CD4-positive, alpha-beta T cell treated with Interferon alpha-2 for 1 hour (primary cell): ENCODE results near the gene KLHL4.
"Not testable (repeated sequence)": the region's sequence is repeated elsewhere in the genome, so short reads cannot be mapped to it uniquely, and the experiment has no call there.

Source experiments
- DNase-seq, 2 donors: peaks; one replicate each; pipeline ENCODE4 v3.0.0-alpha.2; 2020 to 2022

Gene KLHL4, protein sequence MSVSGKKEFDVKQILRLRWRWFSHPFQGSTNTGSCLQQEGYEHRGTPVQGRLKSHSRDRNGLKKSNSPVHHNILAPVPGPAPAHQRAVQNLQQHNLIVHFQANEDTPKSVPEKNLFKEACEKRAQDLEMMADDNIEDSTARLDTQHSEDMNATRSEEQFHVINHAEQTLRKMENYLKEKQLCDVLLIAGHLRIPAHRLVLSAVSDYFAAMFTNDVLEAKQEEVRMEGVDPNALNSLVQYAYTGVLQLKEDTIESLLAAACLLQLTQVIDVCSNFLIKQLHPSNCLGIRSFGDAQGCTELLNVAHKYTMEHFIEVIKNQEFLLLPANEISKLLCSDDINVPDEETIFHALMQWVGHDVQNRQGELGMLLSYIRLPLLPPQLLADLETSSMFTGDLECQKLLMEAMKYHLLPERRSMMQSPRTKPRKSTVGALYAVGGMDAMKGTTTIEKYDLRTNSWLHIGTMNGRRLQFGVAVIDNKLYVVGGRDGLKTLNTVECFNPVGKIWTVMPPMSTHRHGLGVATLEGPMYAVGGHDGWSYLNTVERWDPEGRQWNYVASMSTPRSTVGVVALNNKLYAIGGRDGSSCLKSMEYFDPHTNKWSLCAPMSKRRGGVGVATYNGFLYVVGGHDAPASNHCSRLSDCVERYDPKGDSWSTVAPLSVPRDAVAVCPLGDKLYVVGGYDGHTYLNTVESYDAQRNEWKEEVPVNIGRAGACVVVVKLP

DNA sequence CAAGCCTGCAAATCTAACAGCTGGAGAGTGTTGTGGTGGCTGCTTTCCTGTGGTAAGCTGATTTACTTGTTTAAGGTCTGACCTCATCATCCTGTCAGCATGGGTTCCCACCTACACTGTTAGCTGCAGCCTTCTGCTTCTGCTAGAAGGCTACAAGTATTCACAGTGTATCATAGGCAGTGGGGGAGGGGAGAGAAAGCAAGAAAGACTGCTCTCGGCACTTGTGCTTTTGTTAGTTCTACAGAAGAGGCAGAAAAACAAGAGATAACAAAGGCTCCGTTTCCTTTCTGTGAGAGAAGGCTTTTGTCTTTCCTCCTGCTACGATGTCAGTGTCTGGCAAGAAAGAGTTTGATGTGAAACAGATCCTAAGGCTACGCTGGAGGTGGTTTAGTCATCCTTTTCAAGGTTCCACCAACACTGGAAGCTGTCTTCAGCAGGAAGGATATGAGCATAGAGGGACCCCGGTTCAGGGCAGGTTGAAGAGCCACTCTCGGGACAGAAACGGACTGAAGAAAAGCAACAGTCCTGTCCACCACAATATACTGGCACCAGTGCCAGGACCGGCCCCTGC lies at the start of gene KLHL4:
Gene KLHL4, plus strand, starts transcription at position 232 of the 571 bp plus-strand sequence. Its CDS starts 92 bp downstream, at position 324.
- no peak for DNase-seq

GRCh38 chrX:87468941-87469340 lies 48.7 kb upstream of the KLHL4 start:
- no peak for DNase-seq

GRCh38 chrX:87475793-87476192 lies 41.8 kb upstream of the KLHL4 start:
- DNase-seq: no peak

DNA sequence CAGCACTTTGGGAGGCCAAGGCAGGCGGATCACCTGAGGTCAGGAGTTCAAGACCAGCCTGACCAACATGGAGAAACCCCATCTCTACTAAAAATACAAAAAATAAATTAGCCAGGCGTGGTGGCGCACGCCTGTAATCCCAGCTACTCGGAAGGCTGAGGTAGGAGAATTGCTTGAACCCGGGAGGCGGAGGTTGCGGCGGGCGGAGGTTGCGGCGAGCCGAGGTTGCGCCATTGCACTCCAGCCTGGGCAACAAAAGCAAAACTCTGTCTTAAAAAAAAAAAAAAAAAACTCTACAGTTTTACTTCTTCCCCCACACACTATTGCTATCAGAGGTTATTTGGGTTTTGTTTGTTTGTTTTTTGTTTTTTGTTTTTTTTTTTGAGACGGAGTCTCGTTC lies 38.9 kb upstream of the KLHL4 start:
- DNase-seq: not testable (repeated sequence)

DNA sequence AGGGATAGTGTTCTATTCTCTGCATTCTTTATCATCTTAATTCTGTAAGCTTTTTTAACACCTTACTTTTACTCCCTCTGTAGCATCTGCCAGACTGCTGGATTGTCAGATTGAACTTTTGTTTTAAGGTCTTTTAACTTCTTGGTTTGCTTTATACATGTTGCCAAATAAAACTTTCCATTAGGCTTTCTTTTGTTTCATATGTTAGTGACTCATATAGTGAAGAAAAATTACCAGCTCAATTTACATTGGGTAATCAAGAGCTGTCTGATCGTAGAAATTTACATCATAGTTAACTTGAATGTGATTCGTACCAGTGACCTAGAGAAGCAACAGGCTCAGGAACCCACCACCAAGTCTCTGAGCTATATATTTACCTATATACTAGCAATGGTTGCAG lies 28.5 kb upstream of the KLHL4 start:
- no peak for DNase-seq

DNA sequence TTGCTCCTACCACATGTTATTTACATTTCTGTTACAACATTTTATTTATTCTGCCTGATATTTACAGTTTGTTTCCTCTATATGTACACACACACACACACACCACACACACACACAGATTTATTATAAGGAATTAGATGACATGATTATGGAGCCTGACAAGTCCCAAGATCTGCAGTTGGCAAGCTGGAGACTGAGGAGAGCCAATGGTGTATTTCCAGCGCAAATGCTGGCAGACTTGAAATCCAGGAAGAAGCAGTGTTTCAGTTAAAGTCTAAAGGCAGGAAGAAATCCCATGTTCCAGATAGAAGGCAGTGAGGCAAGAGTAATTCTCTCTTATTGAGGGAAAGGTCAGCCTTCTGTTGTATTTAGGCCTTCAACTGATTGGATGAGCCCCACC lies 1.8 kb upstream of the KLHL4 start:
- DNase-seq: no peak

DNA sequence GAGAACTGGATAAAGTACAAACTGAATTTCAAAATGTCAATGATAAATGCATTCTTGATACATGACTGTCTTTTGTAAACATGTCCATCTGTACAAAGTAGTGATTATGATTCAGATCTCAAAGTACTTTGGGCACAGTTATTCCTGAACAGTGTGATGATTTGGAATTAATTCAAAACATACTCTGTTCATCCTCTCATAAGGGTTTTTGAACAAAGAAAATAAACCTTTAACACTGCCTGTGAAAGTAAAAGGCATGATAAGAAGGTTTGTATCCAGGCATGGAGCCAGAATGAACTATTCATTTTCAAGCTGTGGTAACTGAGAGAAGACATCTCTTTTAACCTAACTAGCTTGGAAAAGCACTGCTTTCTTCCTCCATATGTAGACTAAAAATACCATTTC lies 883 bp upstream of the KLHL4 start:
- DNase-seq: no peak

GRCh38 chrX:87518504-87518903 lies 902 bp downstream of the KLHL4 start:
- DNase-seq: no peak

DNA sequence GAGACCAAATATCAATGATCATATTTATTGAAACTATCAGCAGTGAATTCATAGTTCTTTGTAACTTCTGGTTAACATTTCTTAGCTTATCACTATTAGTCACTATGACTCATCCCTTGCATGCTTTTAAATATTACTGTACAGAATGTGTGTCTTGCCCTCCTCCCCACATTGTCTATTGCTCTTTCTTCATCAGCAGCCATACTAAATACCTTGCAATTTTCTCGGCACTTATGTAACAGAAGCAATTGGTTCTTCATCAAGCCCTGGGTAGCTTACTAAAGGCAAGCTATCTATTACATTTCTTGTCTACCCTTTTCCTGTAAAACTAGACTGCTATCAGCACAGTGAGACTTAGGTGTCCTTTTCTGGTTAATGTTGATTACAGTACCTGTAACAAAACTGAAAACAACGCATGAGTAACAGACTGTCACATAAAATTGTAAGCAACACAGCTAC lies 8.2 kb downstream of the KLHL4 start:
- DNase-seq: no peak

GRCh38 chrX:87526281-87526680 lies 8.7 kb downstream of the KLHL4 start:
- no peak for DNase-seq

DNA sequence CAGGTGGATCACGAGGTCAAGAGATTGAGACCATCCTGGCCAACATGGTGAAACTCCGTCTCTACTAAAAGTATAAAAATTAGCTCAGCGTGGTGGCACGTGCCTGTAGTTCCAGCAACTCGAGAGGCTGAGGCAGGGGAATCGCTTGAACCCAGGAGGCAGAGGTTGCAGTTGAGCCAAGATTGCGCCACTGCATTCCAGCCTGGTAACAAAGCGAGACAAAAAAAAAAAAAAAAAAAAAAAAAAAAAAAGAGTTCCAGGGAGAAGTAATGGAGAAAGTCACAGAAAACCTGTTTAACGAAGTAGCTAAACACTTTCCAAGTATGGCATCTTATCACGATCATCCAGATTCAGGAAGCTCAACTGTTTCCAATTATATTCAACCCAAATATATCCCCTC lies 10.9 kb downstream of the KLHL4 start:
- DNase-seq: no peak

GRCh38 chrX:87571964-87572363 lies 54.4 kb downstream of the KLHL4 start:
- no peak for DNase-seq

- no peak for DNase-seq
Measured at GRCh38 chrX:87572901-87573300, 55.3 kb downstream of the KLHL4 start.

GRCh38 chrX:87578978-87579377 lies 61.4 kb downstream of the KLHL4 start:
- DNase-seq: no peak

GRCh38 chrX:87580862-87581261 lies 63.3 kb downstream of the KLHL4 start:
- no peak for DNase-seq

GRCh38 chrX:87582453-87582852 lies 64.9 kb downstream of the KLHL4 start:
- no peak for DNase-seq

- DNase-seq: no peak
Measured at GRCh38 chrX:87583679-87584078, 66.1 kb downstream of the KLHL4 start.

DNA sequence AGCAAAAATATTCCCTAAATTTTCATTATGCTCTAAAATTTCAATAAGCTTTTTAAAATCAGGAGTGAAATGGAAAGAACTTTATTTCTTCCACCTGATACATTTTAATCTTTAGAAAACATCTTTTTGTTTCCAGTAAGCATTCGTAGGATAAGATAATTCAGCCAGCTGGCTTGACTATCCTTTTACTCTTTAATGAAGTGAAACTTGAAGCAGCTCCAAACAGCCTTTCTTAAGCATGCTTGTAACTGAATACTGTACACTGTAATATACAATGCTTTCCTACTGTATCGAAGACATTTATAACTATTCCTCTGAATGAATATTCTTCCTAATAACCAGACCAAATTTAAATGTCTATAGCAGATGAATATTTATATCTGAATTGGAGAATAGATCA lies 98.8 kb downstream of the KLHL4 start:
- DNase-seq: no peak

GRCh38 chrX:87621697-87622096 lies 104.1 kb downstream of the KLHL4 start:
- no peak for DNase-seq

DNA sequence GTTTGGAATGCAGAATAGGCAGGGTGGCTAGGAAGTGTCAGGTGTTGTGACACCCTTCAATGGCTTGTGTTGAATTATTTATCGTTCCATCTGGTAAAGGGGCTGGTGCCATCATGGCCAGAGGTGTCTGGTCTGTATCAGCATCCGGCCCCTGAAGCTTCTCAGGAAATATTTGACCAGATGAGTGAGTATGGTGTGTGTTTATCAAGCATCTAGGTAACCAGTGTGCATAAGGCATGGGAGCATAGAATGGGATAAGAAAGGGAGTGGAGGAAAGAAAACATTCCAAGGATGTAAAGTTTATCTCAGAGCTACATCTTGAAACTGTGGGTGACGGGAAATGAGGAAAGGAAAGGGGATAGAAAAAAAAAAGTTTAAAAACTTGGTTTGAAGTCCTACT lies 109.4 kb downstream of the KLHL4 start:
- no peak for DNase-seq

- no peak for DNase-seq
Measured at GRCh38 chrX:87634361-87634760, 116.8 kb downstream of the KLHL4 start.

DNA sequence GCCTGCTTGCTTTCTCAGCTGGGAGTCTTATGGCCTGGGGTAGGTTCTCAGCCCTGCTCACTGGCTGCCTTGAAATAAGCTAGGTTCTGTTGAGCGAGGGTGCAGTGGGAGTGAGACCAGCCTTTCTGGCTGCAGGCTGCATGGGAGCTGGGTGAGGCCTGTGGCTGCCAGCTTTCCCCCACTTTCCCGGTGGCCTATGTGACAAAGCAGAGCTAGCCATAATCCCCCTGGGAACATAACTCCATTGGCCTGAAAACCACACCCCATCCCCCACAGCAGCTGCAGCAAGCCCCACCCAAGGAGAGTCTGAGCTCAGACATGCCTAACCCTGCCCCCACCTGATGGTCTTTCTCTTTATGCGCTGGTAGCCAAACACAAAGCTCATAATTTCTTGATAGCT lies 118.9 kb downstream of the KLHL4 start:
- no peak for DNase-seq

- not testable (repeated sequence) for DNase-seq
Measured at GRCh38 chrX:87641439-87641838, 123.8 kb downstream of the KLHL4 start.

DNA sequence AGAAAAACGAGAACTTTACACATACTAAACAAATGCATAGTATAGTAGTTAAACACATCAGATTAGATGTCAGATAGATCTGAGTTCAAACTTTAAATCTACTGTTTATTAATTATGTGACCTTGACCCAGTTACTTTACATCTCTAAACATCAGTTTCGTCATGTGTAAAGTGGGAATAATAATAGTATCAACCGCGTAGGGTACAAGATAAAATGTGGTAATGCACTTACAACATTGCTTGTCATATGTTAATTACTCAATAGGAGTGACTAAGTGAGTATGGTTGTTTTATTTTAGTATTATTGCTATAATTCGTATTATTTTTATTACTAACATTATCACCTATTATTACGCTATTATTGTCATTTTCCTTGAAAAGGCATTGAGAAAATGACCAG lies 144.2 kb downstream of the KLHL4 start:
- no peak for DNase-seq
